Measurements from ENCODE around the gene SEMA3E.
"Not testable (repeated sequence)": the region's sequence is repeated elsewhere in the genome, so short reads cannot be mapped to it uniquely, and the experiment has no call there.

Gene SEMA3E

DNA sequence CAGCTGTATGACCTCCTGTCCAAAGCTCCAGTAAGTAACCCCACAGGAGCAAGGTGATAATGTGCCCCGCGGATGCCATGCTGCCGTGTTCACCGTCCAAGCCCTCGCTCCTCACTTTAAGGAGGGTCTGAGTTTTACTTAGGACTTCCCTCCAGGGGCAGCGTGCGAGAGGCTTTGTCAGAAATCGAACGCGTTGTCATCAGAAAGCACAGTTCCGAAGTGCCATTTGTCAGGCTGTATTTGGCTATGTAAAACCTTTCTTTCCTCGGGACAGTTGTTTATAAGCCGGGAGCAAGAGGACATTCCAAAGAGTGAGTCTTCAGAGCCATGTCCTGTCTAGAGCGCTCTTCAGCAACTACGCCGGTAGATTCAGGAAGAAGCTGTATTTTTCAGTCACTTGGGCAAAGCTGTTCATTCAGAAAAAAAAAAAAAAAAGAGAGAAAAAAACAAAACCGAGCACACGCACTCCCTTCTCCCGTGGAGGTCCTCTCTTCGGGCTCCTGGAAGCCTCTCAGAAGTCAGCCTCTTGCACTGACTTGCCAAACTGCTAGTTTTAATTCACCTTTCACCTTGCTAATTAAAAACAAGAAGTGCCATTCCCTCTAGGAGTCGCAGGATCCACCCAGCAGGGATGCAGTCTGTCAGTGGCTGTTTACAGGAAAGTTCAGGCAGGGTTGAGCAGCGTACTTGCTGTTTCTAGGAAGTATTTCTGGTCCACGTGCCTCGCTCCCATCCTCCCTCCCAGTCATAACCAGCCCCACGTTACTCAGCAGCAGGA is at the start of gene SEMA3E:
Gene SEMA3E, minus strand, starts transcription at position 676 of the 778 bp plus-strand sequence.
- DNase-seq, result no peak

DNA sequence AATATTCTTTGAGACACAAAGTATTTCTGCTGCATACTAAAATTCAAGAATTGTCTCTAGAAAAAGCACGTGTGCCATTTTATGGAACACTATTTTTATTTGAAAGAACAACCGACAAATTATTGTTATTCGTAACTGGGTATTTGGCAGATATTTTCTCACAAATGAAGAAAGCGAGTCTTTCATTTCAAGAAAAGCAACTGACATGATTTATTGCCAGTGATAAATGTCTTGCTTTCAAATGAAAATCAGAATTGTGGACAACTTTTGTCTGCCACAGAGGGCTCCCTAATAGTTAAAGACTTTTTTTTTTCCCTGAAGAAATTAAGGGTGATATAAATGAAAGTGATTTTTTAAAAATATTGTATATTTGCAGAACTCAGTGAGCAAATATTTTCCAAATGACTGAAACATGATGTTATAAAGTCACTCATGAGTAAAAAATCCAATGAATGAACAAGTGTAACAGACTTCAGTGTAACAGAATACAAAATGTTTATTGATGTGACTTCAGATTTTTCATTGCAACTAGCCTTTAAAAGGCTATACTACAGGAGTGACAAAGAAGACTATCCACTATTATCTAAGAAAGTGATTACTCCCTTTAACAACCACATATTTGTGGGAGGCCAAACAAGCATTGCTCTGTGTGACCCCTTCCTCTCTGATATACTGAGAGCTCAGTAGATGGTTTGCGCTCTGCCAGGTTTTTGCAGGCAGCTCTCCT is 49.0 kb upstream of the SEMA3E start:
- no peak for DNase-seq

DNA sequence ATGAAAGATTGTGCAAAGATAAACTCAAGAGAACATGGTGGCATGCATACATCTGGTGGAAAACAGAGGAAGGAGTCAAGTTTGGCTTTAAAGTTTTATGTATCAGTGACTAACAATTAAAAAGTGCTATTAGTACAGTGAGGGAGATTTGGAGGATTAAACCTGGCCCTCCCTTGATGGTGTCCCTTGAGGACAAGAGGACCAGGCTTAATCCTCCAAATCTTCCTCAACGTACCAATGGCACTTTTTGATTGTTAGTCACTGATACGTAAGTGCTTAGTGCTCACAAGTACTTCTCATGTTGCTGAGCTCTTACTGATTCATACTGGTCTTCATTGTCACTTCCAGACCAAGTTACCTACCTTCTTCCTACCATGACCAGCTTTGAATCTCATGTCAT is 47.2 kb upstream of the SEMA3E start:
- DNase-seq, result no peak

DNA sequence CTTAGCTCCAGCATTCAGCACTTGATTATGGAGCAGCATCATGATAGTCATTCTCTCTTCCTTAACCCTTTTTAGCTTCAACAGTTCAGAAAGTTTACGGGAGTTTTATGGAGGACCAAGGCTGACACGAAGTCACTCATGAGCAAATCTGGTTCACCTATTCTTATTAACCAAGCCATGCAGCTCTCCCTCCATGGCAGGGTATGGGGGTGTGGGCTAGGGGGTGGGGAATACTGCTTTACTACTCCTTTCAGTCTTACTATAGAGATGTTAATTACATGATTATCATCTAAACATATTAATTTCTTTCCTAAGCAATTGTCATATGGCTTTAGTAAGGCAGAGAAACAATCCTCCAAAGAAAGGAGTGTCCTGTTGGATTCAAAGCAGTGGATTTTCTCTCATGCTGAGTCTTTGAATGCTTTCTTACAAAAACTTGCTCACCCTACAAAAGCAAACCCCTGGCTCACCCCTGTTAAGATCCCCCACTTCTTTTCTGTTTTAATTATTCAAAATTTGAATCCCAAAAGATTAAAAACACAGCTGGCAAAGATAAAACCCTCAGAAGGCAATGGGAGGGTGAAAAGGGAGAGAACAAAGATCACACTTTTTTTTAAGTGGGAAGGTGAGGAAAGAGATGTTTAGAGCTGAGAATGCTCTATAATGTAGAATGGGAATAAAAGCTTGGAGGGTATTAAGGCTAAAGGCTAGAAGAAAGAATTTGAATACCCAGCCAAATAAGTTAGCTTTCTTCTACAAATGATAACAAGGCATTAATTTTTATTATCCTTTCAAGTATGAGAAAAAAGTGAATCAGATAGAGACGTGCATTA is 46.4 kb upstream of the SEMA3E start:
- DNase-seq, result no peak

DNA sequence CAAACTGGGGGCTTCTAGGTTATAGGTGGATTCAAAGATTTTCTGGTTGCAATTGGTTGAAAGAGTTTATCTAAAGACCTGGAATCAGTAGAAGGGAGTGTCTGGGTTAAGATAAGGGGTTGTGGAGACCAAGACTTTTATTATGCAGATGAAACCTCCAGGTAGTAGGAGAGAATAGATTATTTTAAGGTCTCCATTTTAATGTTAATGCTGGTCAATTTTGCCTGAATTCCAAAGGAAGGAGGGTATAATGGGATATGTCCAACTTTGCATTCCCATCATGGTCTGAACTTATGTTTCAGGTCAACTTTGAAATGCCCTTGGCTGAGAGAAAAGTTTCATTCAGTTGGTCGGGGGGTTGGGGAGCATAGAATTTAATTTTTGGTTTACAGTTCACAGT is 44.3 kb upstream of the SEMA3E start:
- no peak for DNase-seq

DNA sequence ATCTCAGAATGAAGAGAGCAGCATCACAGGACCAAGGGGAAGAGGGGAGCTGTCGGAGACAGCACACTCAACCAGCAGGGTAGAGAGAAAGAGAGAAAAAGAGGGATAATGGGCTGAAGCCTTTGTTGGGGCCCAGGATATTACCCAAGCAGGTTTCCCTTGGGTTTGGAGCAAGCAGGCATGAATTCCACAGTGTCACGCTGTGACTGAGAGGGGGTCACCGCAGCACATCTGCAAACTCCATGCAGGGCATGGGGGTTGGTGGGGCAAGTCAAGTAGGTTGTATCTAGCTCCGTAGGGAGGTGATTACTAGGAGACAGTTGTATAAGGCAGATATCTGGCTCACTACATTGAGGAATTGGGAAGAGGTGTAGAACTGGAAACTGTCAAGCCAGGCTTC is 42.2 kb upstream of the SEMA3E start:
- DNase-seq, result no peak

DNA sequence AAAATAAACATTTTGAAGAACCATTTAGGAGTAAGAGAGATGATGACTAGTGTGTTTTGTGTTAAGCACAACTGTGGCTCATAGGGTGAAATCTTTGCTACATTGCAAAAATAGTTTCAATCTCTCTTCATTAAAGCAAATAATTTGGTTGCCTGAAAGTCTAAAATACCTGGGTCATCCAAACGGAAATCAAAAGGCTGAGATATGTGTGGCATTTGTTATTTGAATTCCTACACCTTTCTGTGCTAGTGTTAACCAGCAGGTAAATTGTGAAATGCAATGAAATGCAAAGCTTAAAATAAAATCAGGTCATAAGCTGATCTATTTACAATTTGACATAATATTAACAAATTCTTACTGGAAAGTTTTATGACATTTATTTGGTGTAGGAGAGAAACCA is 40.9 kb upstream of the SEMA3E start:
- DNase-seq, result no peak

DNA sequence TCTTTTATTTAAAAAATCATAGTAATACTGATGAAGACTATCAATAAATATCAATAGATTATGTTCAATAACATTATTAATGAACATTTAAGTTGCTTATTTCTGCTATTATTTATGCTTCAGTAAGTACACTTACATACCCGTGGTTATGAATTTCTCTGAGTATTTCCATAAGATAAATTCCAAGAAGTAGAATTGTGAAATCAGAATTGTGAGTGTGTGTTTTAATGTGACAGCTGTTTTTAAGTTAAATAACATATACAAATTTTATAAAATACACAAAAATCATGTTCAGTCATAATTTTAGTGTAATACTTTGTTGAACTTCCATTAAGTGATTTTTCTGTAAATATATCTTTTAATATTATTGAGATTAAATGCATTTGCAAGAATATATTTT is 37.5 kb upstream of the SEMA3E start:
- DNase-seq, result no peak

DNA sequence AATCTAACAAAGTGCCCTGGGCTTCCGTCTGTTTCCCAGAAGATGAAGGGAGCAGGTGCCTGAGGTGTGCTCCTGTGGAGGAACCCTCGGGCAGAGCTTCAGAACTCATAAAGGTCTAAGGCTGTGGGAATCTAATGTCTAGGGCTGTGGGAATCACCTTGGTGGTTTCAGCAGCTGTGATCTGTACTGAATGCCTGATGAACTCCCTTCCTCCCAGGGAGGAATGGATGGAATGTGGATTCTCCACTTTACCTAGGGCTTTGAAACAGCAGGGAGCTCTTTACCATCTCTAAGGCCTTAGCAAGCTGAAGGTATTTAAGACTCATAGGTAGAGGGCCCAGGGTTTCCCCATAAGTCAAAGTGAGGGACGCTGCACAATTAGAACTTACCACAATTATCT is 36.0 kb upstream of the SEMA3E start:
- DNase-seq, result no peak

DNA sequence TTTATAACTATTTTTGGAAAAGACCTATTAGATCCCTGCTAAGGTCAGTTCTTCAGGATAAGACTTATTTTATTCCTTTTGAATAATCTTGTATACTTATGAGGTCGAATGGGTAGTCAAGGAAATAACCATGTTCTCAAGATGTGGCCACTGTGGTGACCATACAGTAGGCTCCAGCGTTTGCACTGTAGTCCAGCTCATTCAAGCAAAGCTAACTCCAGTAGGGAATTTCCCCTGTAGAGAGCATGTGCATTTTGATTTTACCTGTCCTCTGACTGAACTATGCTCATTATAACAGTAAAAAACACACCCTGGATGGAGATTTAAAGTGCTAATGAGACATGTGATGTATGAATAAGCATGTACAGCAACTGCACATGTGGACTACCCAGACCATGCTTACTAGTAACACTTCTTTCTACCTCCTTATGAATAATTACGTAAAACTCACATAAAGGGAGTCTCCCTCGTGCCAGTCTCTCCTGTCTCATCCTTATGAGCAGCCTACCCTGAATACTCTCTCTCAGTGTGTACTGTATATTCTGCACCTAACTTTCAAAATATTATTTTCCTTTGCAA is 32.4 kb upstream of the SEMA3E start:
- DNase-seq, result no peak

DNA sequence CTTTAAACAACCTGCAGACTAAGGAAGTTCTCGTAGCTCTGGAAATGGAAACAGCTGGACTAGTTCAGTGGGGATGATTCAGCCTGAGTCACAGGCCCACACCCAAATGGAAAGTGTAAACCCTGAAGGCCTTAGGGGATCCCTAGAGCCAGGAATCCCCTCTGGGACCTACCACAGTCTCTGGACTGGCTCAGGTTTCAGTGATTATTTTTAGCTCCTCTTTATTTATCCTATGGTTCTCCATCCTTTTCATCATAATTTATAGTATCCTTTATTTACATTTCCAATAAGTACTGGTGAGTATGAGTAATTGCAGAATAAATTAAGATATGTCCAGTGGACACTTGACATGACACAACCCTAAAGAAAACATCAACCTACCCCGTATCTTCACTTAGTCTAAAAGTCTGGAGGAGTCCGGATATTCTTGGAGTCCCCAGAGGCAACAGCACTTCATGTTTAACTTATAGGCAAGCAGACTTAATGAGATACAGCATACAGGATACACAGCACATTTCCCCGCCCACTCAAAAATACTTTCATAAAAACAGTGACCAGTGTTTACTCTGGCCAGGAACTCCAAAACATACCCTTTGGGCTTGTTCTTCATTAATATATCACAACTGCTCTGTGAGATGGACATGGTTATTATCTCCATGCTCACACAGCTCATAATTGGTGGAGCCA is 28.4 kb upstream of the SEMA3E start:
- DNase-seq, result no peak

DNA sequence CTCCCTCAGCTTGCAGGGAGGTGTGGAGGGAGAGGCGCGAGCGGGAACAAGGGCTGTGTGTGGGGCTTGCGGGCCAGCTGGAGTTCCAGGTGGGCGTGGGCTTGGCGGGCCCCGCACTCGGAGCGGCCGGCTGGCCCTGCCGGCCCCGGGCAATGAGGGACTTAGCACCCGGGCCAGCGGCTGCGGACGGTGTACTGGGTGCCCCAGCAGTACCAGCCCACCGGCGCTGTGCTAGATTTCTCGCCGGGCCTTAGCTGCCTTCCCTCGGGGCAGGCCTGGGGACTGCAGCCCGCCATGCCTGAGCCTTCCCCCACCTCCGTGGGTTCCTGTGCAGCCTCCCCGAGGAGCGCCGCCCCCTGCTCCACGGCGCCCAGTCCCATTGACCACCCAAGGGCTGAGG is 24.4 kb upstream of the SEMA3E start:
- DNase-seq, result not testable (repeated sequence)

DNA sequence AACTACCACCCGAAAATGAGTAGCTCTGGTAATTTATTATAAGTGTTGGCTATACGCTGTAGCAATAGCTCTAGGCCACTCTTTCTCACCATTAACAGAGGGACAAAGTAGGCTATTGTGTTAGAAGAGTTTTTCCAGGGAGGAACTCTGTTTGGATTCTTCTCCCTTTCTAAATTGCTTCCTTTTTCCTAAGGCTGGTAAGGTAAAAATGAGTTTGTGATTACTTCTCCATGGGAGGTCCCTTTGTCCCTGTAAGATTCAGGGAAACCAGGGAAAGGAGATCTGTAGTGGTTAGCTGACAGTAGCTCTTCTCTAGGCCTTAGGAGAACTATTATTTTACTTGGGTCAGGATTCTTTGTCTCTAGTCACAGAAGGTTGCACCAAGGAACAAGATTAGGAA is 23.2 kb upstream of the SEMA3E start:
- no peak for DNase-seq

DNA sequence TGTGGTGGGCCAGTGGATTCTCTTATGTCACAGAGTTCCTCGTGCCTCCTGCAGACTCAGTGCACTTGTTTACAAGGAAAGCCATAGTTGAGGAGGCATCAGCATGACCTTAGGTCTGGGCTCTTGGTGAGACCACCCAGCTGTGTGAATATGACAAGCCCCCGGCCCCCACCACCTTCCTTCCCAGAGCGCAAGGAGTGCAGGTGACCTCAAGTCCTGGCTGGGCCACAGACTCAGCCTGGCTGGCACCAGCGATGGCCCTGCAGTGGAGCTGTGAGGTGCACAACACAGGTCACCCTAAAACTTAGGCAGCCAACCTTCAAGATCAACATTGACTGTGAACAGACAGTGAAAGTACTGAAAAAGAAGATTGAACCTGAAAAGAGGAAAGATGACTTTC is 14.2 kb upstream of the SEMA3E start:
- DNase-seq, result no peak

DNA sequence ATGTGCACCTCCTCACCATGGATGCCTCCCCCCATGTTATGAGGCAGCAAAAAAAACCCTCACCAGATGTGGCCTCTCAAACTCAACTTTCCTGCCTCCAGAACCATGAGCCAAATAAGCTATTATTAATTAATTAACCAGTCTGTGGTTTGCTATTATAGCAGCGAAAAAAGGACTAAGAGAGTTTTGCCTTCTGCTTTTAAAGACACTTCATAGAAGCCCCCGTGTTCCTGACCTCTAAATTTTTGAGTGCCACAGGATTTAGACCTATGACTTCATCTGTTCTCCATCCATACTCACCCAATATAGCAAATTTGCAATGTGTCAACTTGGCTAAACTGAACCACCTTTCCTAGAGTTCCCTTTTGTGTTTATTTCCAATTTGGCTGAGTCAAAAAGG is 9.2 kb upstream of the SEMA3E start:
- DNase-seq, result no peak

DNA sequence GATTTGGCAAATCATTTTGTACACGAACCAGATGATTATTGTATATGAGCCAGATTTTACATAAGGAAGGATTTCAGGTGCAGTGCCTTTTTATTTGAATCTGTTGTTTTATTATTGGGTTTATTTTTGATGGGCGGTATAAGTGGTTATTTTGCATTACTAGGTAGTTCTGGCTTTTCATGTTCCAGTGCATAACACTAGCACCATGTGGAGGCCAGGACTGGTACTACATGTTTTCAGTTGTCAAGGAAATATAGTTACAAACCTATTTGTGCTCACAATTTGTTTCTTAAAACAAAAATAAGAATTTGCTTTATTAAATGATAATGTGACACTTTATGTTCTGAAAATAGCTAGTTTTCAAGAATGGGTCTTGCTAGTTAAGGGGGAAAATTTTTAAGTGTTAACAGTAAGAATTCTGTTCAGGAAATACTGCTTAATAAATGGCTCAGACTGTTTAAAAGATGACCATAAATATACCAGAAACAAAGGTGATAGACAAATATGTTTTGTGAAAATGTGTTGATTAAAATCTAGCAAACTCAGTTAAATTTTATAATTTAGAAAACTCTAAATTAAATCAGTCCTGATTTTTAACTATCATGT is 7.1 kb upstream of the SEMA3E start:
- DNase-seq, result no peak

DNA sequence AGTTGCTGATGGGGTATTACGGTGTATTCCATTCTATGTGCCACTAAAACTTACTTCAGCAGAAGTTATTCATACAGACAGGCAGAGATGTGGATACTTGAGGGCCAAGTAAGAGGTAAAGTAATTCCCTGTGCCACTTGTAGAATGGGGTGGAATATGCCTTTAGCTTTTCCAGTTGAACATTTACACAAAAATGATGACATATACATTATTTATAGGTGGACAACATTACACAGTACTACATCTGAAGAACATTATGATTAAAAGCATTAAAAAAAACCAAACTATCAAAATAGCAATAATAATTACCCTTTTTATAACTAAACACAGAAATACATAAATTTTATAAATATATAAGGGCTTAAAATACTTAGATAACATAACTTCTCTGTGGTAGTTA is 3.5 kb upstream of the SEMA3E start:
- DNase-seq, result no peak

DNA sequence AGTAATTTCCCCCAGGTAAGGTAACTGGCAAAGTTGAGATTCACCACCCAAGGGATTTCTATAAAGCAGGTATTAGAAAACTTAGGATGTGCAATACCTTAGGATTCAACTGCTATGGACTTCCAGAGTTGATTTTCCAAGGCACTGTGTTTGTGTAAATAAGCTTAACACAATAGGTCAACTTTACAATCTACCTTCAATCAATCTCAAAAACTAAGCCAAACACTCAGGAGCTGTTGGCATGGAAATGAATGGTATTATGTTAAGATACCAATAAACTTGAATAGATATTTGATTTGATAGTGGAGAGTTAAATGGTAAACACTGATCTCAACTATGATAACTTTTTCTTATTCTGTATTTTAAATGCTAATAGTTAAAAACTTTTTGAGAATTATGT is 762 bp upstream of the SEMA3E start:
- no peak for DNase-seq

DNA sequence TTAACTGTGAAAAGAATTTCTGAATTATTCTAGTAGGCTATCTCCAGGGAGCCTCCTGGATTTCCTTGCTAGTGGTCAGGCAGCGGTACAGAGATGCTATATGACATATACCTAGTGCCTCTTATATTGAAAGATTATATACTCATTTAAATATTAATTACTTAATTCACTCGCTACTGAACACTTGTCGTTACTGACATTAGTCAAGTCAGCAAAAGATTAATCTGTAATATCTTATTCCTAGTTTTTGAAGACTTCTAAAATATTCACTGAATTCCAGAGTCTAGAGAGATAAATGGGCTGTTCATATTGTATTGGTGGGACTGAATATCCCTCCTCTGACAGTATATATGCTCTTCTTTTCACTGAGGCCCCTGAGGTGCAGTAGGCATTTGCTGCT is 2.9 kb downstream of the SEMA3E start:
- no peak for DNase-seq

DNA sequence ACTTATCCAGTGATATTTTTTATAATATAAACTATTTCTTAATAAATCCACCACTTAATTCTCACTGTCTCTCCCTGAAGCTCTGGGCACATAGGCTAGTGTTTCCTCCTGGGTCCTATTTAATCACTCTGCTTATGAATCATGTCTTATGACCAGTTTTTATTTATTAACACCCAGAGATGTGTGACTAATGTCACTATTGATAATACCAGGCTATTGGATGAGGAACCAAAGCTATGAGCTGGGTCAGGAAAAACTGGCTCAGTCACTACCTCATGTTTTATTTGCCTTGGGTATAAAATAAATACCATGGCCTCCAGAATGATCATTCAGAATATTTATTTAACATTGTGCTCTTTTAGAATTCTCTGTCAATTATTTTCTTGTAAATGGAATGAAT is 5.2 kb downstream of the SEMA3E start:
- DNase-seq, result no peak

DNA sequence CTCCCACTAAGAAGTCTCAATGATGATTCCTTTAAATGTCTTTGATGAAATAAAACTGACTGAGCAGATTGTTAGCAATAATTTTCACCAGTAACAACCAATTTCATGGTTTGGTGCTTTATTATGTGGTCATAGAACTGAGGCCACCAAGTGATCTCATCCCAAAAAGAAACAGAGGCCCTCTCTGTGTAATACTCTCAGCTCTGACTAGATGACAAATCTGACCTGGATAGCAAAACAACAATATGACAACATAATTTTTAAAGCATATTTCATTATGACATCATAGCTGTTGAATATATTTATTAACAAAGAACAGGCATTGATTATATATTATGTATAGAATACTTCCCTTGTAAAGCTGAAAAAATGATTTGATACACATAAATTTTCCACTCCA is 5.9 kb downstream of the SEMA3E start:
- DNase-seq, result no peak
